ENCODE measurements around the gene RAB3B. TPM values are rescaled to one million over a fixed set of nuclear protein-coding genes. Genes with fewer than 3 reads are reported as not detected.

RAB3B gene
- total and polyA plus RNA-seq, 2 experiments from 2014 or later: 1.5 to 6.9 TPM

DNA sequence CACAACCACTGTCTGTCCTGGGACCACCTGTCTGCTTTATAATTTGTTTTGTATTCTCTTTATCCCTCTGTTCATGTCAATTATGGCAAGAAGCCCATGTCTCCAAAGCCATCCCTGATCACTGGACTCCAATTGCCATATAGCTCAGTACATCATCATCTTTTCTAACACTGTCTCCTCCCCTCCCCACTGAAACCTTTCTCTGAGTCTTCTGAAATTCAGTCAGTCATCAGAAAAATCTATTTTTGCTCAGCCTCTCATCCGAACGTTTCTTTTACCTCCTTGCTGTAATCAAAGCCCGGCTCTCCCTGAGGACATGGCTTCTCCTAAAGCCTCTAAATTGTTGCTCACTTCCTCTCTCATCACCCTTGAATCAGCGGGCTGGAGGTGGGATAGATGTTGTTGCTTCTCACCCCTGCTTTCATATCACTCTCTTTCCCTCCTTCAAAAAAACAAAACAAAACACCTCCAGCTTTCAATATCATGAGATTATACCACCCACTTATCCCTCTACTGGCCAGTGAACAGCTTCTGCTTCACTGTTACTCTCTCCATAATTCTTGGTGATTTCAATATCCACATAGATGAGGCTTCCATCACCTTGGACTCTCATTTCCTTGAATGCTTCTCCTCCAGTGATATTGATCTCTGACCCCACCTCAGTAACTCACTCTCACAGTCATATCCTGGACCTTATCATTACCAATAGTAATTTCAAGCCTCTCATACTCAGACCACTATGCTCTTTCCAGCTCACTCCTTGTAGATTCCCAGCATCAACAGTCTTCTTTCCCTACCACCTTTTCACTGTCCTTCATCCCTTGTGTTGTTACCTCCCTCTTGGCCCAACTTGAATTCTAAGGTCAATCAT is 27.8 kb downstream of the RAB3B start:
- Histone ChIP-seq H3K27ac (no peak overlapping the region), H3K4me1 (ENCODE audit: low read depth) (peaks cover 10% of the 10 kb centered on the region), H3K9me3 (ENCODE audit: low read depth) (no peaks in the 10 kb centered on the region), H3K27me3 (no peaks in the 10 kb centered on the region), H3K4me3 (no peak overlapping the region), H3K36me3 (no peaks in the 10 kb centered on the region)
- no peak for DNase-seq (ENCODE audit: low read depth in 1 of 2, low spot score in 1 of 2)
- TF ChIP-seq, protein P1, sequence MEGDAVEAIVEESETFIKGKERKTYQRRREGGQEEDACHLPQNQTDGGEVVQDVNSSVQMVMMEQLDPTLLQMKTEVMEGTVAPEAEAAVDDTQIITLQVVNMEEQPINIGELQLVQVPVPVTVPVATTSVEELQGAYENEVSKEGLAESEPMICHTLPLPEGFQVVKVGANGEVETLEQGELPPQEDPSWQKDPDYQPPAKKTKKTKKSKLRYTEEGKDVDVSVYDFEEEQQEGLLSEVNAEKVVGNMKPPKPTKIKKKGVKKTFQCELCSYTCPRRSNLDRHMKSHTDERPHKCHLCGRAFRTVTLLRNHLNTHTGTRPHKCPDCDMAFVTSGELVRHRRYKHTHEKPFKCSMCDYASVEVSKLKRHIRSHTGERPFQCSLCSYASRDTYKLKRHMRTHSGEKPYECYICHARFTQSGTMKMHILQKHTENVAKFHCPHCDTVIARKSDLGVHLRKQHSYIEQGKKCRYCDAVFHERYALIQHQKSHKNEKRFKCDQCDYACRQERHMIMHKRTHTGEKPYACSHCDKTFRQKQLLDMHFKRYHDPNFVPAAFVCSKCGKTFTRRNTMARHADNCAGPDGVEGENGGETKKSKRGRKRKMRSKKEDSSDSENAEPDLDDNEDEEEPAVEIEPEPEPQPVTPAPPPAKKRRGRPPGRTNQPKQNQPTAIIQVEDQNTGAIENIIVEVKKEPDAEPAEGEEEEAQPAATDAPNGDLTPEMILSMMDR (IDR thresholded peaks at IDR 0.05; ENCODE audit: low read depth, low read length): no peak

DNA sequence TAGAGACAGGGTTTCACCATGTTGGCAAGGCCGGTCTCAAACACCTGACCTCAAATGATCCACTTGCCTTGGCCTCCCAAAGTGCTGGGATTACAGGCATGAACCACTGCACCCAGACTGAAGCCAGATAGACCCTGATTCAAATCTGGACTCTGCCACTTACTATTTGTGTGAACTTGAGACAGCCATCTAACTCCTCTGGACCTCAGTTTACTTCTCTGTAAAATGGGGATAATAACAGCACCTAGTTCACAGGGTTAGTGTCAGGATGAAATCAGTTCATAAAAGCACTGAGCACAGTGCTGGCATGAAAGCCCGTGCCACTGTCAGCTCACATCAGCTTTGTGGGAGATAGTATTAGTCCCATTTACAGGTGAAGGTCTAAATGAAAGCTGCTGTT is 28.5 kb downstream of the RAB3B start:
- Histone ChIP-seq H3K27me3 (no peaks in the 10 kb centered on the region), H3K27ac (no peak overlapping the region), H3K36me3 (no peaks in the 10 kb centered on the region), H3K4me3 (no peak overlapping the region), H3K9me3 (ENCODE audit: low read depth) (no peaks in the 10 kb centered on the region), H3K4me1 (ENCODE audit: low read depth) (peaks cover 18% of the 10 kb centered on the region)
- no peak for DNase-seq (ENCODE audit: low read depth in 1 of 2, low spot score in 1 of 2)
- TF ChIP-seq, protein P1 (IDR thresholded peaks at IDR 0.05; ENCODE audit: low read depth, low read length): no peak

DNA sequence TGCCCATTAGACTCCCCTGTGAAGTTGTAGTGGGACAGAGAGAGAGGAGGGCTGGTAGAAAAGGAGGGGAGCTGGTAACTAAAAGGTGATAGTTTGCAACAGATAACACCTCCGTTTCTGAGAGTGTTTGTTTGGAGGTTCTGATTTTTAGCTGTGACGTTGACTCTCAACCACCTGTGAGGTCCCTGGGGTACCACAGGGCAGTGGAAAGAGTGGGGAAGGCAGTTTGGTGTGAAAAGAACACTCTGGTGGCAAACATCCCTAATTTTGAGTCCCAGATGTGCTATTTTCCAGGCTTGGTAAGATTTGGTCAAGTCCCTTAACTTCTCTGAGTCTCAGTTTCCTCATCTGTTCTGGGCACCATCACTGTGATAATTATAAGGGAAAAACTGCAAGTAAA is 29.3 kb downstream of the RAB3B start:
- H3K4me3 ChIP-seq: no peak overlapping the region
- H3K27me3 ChIP-seq: no peaks in the 10 kb centered on the region
- H3K27ac ChIP-seq: no peak overlapping the region
- DNase-seq (ENCODE audit: low read depth in 1 of 2, low spot score in 1 of 2): no peak
- TF ChIP-seq, protein P1 (IDR thresholded peaks at IDR 0.05; ENCODE audit: low read depth, low read length): no peak
- H3K9me3 ChIP-seq (ENCODE audit: low read depth): no peaks in the 10 kb centered on the region
- no peaks in the 10 kb centered on the region for H3K36me3 ChIP-seq
- peaks cover 20% of the 10 kb centered on the region for H3K4me1 ChIP-seq (ENCODE audit: low read depth)

DNA sequence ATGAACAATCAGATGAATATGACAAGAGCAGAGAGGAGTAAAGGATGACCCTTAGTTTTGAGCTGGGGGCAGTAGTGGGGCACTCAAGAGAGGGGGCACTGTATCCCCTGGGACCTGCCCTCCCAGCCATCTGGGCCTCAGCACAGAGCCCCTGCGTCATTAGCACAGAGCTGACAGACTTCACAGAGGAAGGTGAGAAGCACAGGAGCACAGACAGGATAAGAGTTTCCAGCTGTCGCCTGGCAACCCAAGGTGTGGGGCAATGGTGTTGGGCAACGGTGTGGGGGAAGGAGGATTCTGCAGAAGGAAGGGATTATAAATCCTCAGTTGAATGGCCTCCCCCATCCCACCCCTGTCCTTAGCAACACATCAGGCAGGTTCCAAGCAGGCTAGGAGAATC is 30.2 kb downstream of the RAB3B start:
- TF ChIP-seq, protein P1 (IDR thresholded peaks at IDR 0.05; ENCODE audit: low read depth, low read length): no peak
- no peak for DNase-seq (ENCODE audit: low read depth in 1 of 2, low spot score in 1 of 2)
- peaks cover 23% of the 10 kb centered on the region for H3K4me1 ChIP-seq (ENCODE audit: low read depth)

DNA sequence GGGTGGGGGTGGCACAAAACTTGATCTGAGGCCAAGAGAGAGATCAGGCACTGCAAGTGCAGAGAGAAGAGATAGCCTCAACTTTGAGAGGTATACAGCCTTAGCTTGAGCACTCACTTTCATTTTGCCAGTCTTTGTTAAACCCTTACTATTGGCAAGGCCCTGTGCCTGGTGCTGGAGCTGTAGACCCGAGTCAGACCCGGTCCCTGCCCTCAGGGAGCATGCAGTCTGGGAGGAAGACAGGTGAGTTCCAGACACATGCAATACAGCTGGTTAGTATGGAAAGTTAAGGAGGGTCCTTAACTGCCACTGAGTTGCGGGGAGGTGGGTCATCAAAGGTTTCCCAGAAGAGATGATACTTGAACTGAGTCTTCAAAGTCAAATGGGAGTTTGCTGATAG is 31.7 kb downstream of the RAB3B start:
- DNase-seq (ENCODE audit: low read depth in 1 of 2, low spot score in 1 of 2): no peak
- no peaks in the 10 kb centered on the region for H3K9me3 ChIP-seq (ENCODE audit: low read depth)
- H3K27me3 ChIP-seq: no peaks in the 10 kb centered on the region
- no peak overlapping the region for H3K4me3 ChIP-seq
- no peaks in the 10 kb centered on the region for H3K36me3 ChIP-seq
- TF ChIP-seq, protein P1 (IDR thresholded peaks at IDR 0.05; ENCODE audit: low read depth, low read length): no peak
- H3K4me1 ChIP-seq (ENCODE audit: low read depth): peaks cover 23% of the 10 kb centered on the region
- no peak overlapping the region for H3K27ac ChIP-seq

More for the DNA sequence above, 30.2 kb downstream of the RAB3B start:
- no peaks in the 10 kb centered on the region for H3K9me3 ChIP-seq (ENCODE audit: low read depth)
- H3K27me3 ChIP-seq: no peaks in the 10 kb centered on the region
- no peak overlapping the region for H3K27ac ChIP-seq
- no peak overlapping the region for H3K4me3 ChIP-seq
- H3K36me3 ChIP-seq: no peaks in the 10 kb centered on the region

Data from cardiac muscle cell (in vitro differentiated cells and primary cell).